Sigmoid colon (tissue), 4 donors: ENCODE results near the gene ARG2.

Experiments
- CTCF ChIP-seq, 4 experiments: fragments of 450-650 bp in 3 of 4; fragments of 200-600 bp in 1 of 4; IDR thresholded peaks; one replicate each; pipeline ENCODE4 v1.5.1; 2016 to 2019; ENCODE audit warnings: antibody characterized with exemption in 4 of 4, mild to moderate bottlenecking in 3 of 4, moderate library complexity in 2 of 4
- EP300 ChIP-seq, 4 donors: sonication (generic); formaldehyde crosslinking; IDR thresholded peaks; one replicate each; pipeline ENCODE4 v1.6.1; 2017; ENCODE audit warnings: antibody characterized with exemption in 4 of 4
- POLR2A ChIP-seq, 2 donors: fragments of 450-650 bp; IDR thresholded peaks; one replicate each; pipeline ENCODE4 v1.6.1; 2016; ENCODE audit warnings: antibody characterized with exemption in 2 of 2, mild to moderate bottlenecking in 2 of 2, moderate library complexity in 2 of 2
- POLR2AphosphoS5 ChIP-seq, 4 donors: sonication (generic); formaldehyde crosslinking; IDR thresholded peaks; one replicate each; pipeline ENCODE4 v1.6.1; 2017; ENCODE audit warnings: antibody characterized with exemption in 4 of 4

- TF ChIP-seq CTCF (IDR thresholded peaks at IDR 0.05) (no peak), POLR2A (IDR thresholded peaks at IDR 0.05) (no peak), EP300 (IDR thresholded peaks at IDR 0.05) (no peak), POLR2AphosphoS5 (IDR thresholded peaks at IDR 0.05) (peak; percentile 12 to 72 (median 54))
Measured at GRCh38 chr14:67653651-67654280, 34.0 kb downstream of the ARG2 start.
